GM18861 (cell line): ENCODE measurements around the gene TVP23C.

ENCODE experiments used
- ATAC-seq: cut with Tn5 transposase; IDR thresholded peaks from one replicate; pipeline ENCODE4 v1.9.1; 2021; ENCODE audit not compliant: unreplicated experiment

TVP23C gene

GRCh38 chr17:15496735-15497670 is 66.3 kb downstream of the TVP23C start:
- ATAC-seq = no peak

GRCh38 chr17:15494821-15495220 is 68.5 kb downstream of the TVP23C start:
- no peak for ATAC-seq

- ATAC-seq = no peak
Observed at GRCh38 chr17:15493693-15494035, 69.6 kb downstream of the TVP23C start.

GRCh38 chr17:15492791-15493692 is 70.2 kb downstream of the TVP23C start:
- ATAC-seq = no peak

GRCh38 chr17:15492186-15492585 is 71.1 kb downstream of the TVP23C start:
- no peak for ATAC-seq

GRCh38 chr17:15490634-15491261 is 72.5 kb downstream of the TVP23C start:
- ATAC-seq = no peak

GRCh38 chr17:15488557-15488956 is 74.7 kb downstream of the TVP23C start:
- ATAC-seq = no peak

GRCh38 chr17:15485045-15485444 is 78.2 kb downstream of the TVP23C start:
- ATAC-seq = no peak

GRCh38 chr17:15483431-15483830 is 79.9 kb downstream of the TVP23C start:
- ATAC-seq = no peak

- ATAC-seq = no peak
Observed at GRCh38 chr17:15482476-15482875, 80.8 kb downstream of the TVP23C start.

- no peak for ATAC-seq
Observed at GRCh38 chr17:15481481-15481880, 81.8 kb downstream of the TVP23C start.

GRCh38 chr17:15480204-15480603 is 83.1 kb downstream of the TVP23C start:
- no peak for ATAC-seq

- ATAC-seq = no peak
Observed at GRCh38 chr17:15479703-15480102, 83.6 kb downstream of the TVP23C start.

GRCh38 chr17:15478845-15479244 is 84.4 kb downstream of the TVP23C start:
- no peak for ATAC-seq

GRCh38 chr17:15475631-15476354 is 87.5 kb downstream of the TVP23C start:
- no peak for ATAC-seq

- ATAC-seq = no peak
Observed at GRCh38 chr17:15472891-15473290, 90.4 kb downstream of the TVP23C start.

GRCh38 chr17:15470536-15470935 is 92.7 kb downstream of the TVP23C start:
- ATAC-seq = no peak

GRCh38 chr17:15469260-15469659 is 94.0 kb downstream of the TVP23C start:
- ATAC-seq = no peak

- ATAC-seq = no peak
Observed at GRCh38 chr17:15468126-15468525, 95.2 kb downstream of the TVP23C start.

GRCh38 chr17:15467592-15467991 is 95.7 kb downstream of the TVP23C start, which contains the start of gene CDRT4:
TSS of gene CDRT4 (minus strand) at chr17:15467621. CDS start at chr17:15440238, 27,383 bp downstream.
- ATAC-seq = no peak

- no peak for ATAC-seq
Observed at GRCh38 chr17:15466131-15466530, 97.2 kb downstream of the TVP23C start.
